ENCODE results near the gene ETV5. TPM values are rescaled to one million over a fixed set of nuclear protein-coding genes. Genes with fewer than 3 reads are reported as not detected.

ETV5 gene
- total and polyA plus RNA-seq, 2 donors from 2014 or later: 5.1 to 34.6 TPM

DNA sequence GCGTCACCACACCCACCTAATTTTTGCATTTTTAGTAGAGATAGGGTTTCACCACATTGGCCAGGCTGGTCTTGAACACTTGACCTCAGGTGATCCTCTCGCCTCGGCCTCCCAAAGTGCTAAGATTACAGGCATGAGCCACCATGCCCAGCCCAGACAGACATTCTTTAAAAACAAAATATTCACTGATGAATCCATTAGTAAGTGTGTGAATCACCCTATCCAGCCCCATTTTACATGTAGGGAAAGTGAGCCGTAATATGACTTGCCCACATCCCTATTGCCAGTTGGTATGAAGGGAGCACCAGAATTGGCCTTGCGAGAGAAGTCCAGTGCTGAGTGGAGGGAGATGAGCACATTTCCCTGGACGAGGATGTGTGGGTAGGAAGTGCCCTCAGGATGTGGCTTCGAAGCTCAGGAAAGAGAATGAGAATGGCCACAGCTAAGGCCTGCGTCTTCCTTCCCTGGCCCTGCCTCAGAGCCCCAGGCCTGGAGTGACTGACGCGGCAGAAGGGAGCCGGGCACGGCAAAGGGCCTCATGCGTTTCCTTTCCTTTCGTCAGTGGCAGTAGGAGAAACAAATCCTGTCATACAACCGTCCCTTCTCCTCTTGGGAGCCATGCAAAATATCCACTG, 28.3 kb upstream of the ETV5 start:
- Histone ChIP-seq H3K4me1 (ENCODE audit: control insufficient read depth in 2 of 3, insufficient read depth in 2 of 3, low read depth in 1 of 3, low read length in 3 of 3) (no peaks in the 10 kb centered on the region), H3K36me3 (ENCODE audit: control insufficient read depth in 2 of 3, insufficient read depth in 3 of 3, low read length in 3 of 3) (no peaks in the 10 kb centered on the region), H3K27me3 (ENCODE audit: control insufficient read depth, insufficient read depth, low read length) (no peaks in the 10 kb centered on the region), H3K4me3 (ENCODE audit: low read length in 3 of 3) (no peak overlapping the region), H3K9ac (ENCODE audit: low read length in 3 of 3) (no peak overlapping the region), H3K9me3 (ENCODE audit: control insufficient read depth in 2 of 3, insufficient read depth in 1 of 3, low read length in 3 of 3) (no peaks in the 10 kb centered on the region), H3K27ac (ENCODE audit: low read depth in 2 of 2, low read length in 2 of 2) (no peak overlapping the region)
- DNase-seq: no peak
- intact Hi-C loops (cut with DNase I): no loop called here
- TF ChIP-seq, protein P1, sequence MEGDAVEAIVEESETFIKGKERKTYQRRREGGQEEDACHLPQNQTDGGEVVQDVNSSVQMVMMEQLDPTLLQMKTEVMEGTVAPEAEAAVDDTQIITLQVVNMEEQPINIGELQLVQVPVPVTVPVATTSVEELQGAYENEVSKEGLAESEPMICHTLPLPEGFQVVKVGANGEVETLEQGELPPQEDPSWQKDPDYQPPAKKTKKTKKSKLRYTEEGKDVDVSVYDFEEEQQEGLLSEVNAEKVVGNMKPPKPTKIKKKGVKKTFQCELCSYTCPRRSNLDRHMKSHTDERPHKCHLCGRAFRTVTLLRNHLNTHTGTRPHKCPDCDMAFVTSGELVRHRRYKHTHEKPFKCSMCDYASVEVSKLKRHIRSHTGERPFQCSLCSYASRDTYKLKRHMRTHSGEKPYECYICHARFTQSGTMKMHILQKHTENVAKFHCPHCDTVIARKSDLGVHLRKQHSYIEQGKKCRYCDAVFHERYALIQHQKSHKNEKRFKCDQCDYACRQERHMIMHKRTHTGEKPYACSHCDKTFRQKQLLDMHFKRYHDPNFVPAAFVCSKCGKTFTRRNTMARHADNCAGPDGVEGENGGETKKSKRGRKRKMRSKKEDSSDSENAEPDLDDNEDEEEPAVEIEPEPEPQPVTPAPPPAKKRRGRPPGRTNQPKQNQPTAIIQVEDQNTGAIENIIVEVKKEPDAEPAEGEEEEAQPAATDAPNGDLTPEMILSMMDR (IDR thresholded peaks at IDR 0.05; ENCODE audit: borderline replicate concordance, extremely low read depth, insufficient read depth): no peak
- FAIRE-seq: no peak

DNA sequence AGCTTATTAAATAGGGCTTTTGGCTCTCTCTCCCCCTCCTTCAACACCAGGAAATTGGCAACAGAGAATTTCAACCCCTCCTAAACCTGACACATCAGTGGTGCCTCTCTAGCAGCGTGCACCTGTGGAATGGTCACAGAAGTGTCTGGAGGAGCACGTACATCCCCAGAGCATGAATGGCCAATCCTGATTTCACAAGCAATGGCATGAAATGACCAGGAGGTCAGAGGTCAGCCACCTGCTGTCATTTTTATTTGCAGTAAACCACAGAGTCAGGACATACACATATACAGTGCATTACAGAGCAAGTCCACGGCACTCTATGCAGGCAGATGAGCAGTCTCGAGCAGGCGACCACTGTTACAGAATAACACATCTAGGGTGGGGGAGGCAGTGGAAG, 25.1 kb upstream of the ETV5 start:
- H3K4me1 ChIP-seq (ENCODE audit: control insufficient read depth in 2 of 3, insufficient read depth in 2 of 3, low read depth in 1 of 3, low read length in 3 of 3): no peaks in the 10 kb centered on the region
- no peaks in the 10 kb centered on the region for H3K27me3 ChIP-seq (ENCODE audit: control insufficient read depth, insufficient read depth, low read length)
- FAIRE-seq: no peak
- H3K9me3 ChIP-seq (ENCODE audit: control insufficient read depth in 2 of 3, insufficient read depth in 1 of 3, low read length in 3 of 3): no peaks in the 10 kb centered on the region
- intact Hi-C loops (cut with DNase I): no loop called here
- DNase-seq: no peak
- H3K9ac ChIP-seq (ENCODE audit: low read length in 3 of 3): no peak overlapping the region
- no peak overlapping the region for H3K27ac ChIP-seq (ENCODE audit: low read depth in 2 of 2, low read length in 2 of 2)
- TF ChIP-seq, protein P1 (IDR thresholded peaks at IDR 0.05; ENCODE audit: borderline replicate concordance, extremely low read depth, insufficient read depth): no peak
- H3K36me3 ChIP-seq (ENCODE audit: control insufficient read depth in 2 of 3, insufficient read depth in 3 of 3, low read length in 3 of 3): no peaks in the 10 kb centered on the region
- no peak overlapping the region for H3K4me3 ChIP-seq (ENCODE audit: low read length in 3 of 3)

DNA sequence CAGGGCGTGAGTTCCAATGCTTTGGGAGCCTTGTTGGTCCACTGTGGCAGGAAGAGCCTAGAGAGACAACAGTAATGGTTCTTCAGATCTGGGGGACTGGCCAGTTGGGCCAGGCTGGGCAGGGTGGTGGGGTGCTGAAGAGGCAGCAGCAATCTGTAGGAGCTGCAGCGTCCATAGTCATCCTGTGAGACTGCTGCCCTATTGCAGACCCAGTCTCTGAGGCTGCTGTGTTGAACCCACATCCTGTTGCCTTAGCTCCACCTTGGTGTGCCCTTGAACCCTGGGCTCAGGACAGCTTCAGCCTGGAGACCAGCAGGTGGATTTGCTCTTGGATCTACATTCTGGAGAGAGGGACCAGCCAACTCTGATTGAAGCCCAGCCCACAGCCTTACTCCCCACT, 23.6 kb upstream of the ETV5 start:
- H3K9ac ChIP-seq (ENCODE audit: low read length in 3 of 3): no peak overlapping the region
- TF ChIP-seq, protein P1 (IDR thresholded peaks at IDR 0.05; ENCODE audit: borderline replicate concordance, extremely low read depth, insufficient read depth): no peak
- no peaks in the 10 kb centered on the region for H3K27me3 ChIP-seq (ENCODE audit: control insufficient read depth, insufficient read depth, low read length)
- H3K9me3 ChIP-seq (ENCODE audit: control insufficient read depth in 2 of 3, insufficient read depth in 1 of 3, low read length in 3 of 3): no peaks in the 10 kb centered on the region
- H3K27ac ChIP-seq (ENCODE audit: low read depth in 2 of 2, low read length in 2 of 2): no peak overlapping the region
- no peak for DNase-seq
- H3K4me1 ChIP-seq (ENCODE audit: control insufficient read depth in 2 of 3, insufficient read depth in 2 of 3, low read depth in 1 of 3, low read length in 3 of 3): no peaks in the 10 kb centered on the region
- intact Hi-C loops (cut with DNase I): no loop called here
- no peak overlapping the region for H3K4me3 ChIP-seq (ENCODE audit: low read length in 3 of 3)
- FAIRE-seq: no peak
- no peaks in the 10 kb centered on the region for H3K36me3 ChIP-seq (ENCODE audit: control insufficient read depth in 2 of 3, insufficient read depth in 3 of 3, low read length in 3 of 3)

DNA sequence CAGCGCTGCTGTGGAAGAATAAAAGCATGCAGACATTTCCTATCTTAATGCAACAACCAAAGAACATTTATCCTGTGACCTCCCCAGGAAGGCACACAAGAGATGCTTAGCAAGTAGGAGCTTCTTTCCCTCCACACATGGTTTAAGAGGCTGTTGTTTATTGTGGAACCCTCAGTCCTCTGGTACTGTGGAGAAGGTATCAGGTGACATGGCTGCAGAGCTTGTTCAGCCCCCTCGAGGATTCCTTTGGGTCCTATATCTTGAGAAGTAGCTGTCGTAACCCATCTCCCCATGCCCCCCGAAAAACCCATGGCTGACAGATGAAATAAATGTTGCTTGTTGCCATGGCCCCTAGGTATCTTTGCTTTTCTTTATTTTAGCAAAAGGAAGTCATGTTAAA, 20.3 kb upstream of the ETV5 start:
- Histone ChIP-seq H3K27me3 (ENCODE audit: control insufficient read depth, insufficient read depth, low read length) (no peaks in the 10 kb centered on the region), H3K9me3 (ENCODE audit: control insufficient read depth in 2 of 3, insufficient read depth in 1 of 3, low read length in 3 of 3) (no peaks in the 10 kb centered on the region), H3K36me3 (ENCODE audit: control insufficient read depth in 2 of 3, insufficient read depth in 3 of 3, low read length in 3 of 3) (no peaks in the 10 kb centered on the region), H3K4me3 (ENCODE audit: low read length in 3 of 3) (no peak overlapping the region), H3K9ac (ENCODE audit: low read length in 3 of 3) (no peak overlapping the region), H3K4me1 (ENCODE audit: control insufficient read depth in 2 of 3, insufficient read depth in 2 of 3, low read depth in 1 of 3, low read length in 3 of 3) (no peaks in the 10 kb centered on the region), H3K27ac (ENCODE audit: low read depth in 2 of 2, low read length in 2 of 2) (no peak overlapping the region)
- TF ChIP-seq, protein P1 (IDR thresholded peaks at IDR 0.05; ENCODE audit: borderline replicate concordance, extremely low read depth, insufficient read depth): no peak
- FAIRE-seq (no peak), DNase-seq (peak in 2 of 5 donors; percentile 43 to 50)
- intact Hi-C loops (cut with DNase I): no loop called here

Data from kidney (tissue), 14 donors.